K562 (cell line): ENCODE measurements around the gene SUMF1. TPM values are rescaled to one million over a fixed set of nuclear protein-coding genes. Genes with fewer than 3 reads are reported as not detected.

Source experiments
- ATF7 ChIP-seq: fragments of 450-650 bp; IDR thresholded peaks from 2 replicates; pipeline ENCODE4 v1.7.1; 2014; ENCODE audit warnings: mild to moderate bottlenecking, moderate library complexity
- CEBPG ChIP-seq, 3 experiments: fragments of 200-800 bp in 1 of 3; sonication (Bioruptor generic) in 1 of 3; sonication (generic) in 1 of 3; formaldehyde crosslinking in 1 of 3; IDR thresholded peaks in 2 of 3; conservative IDR thresholded peaks in 1 of 3; 2 replicates each; pipeline versions ENCODE4 v1.6.1 to v1.8.0; 2016 to 2022; ENCODE audit warnings: missing compliant biosample characterization in 2 of 3, missing genetic modification characterization in 2 of 3, mild to moderate bottlenecking in 1 of 3, missing genetic modification reagents in 1 of 3
- ILK ChIP-seq: fragments of 450-650 bp; IDR thresholded peaks from 2 replicates; pipeline ENCODE4 v1.6.1; 2016; ENCODE audit warnings: missing genetic modification characterization, low read depth, mild to moderate bottlenecking, missing compliant biosample characterization, moderate library complexity, borderline replicate concordance
- MGA ChIP-seq: fragments of 450-650 bp; IDR thresholded peaks from 2 replicates; pipeline ENCODE4 v1.6.1; 2016; ENCODE audit warnings: mild to moderate bottlenecking, moderate library complexity
- PHF20 ChIP-seq: fragments of 450-650 bp; IDR thresholded peaks from 2 replicates; pipeline ENCODE4 v1.6.1; 2018; ENCODE audit not compliant: partially characterized antibody
- RAD21 ChIP-seq, 2 experiments: fragments of 250-450 bp in 1 of 2; fragments of 450-650 bp in 1 of 2; sonication (Bioruptor Pico) in 1 of 2; formaldehyde crosslinking in 1 of 2; IDR thresholded peaks in 1 of 2; conservative IDR thresholded peaks in 1 of 2; 2 replicates each; pipeline versions ENCODE4 v1.4.0 to v1.8.0; 2020 to 2022; ENCODE audit warnings: mild to moderate bottlenecking in 2 of 2, moderate library complexity in 1 of 2
- RBM17 ChIP-seq: fragments of 200-400 bp; formaldehyde crosslinking; IDR thresholded peaks from 2 replicates; pipeline ENCODE4 v1.6.1; 2017; ENCODE audit warnings: low read depth, mild to moderate bottlenecking, low read length, borderline replicate concordance
- SMAD3 ChIP-seq: fragments of 450-650 bp; formaldehyde crosslinking; conservative IDR thresholded peaks from 2 replicates; pipeline ENCODE4 v1.4.0; 2020; ENCODE audit warnings: mild to moderate bottlenecking
- ZNF140 ChIP-seq: fragments of 250-450 bp; sonication (Bioruptor Pico); IDR thresholded peaks from 2 replicates; pipeline ENCODE4 v1.8.0; 2021; ENCODE audit warnings: moderate library complexity, mild to moderate bottlenecking, inconsistent platforms
- ZNF23 ChIP-seq: fragments of 250-450 bp; sonication (Bioruptor Pico); IDR thresholded peaks from 2 replicates; pipeline ENCODE4 v1.4.0; 2020; ENCODE audit warnings: mild to moderate bottlenecking
- ZNF639 ChIP-seq, 2 experiments: fragments of 200-800 bp in 1 of 2; sonication (Bioruptor generic) in 1 of 2; sonication (generic) in 1 of 2; formaldehyde crosslinking in 1 of 2; IDR thresholded peaks in 1 of 2; conservative IDR thresholded peaks in 1 of 2; 2 replicates each; pipeline versions ENCODE4 v1.5.0 to v1.6.1; 2016 to 2020; ENCODE audit warnings: missing compliant biosample characterization in 1 of 2, missing genetic modification characterization in 1 of 2, missing genetic modification reagents in 1 of 2
- ZNF778 ChIP-seq: fragments of 450-650 bp; formaldehyde crosslinking; IDR thresholded peaks from 2 replicates; pipeline ENCODE4 v1.4.0; 2020; ENCODE audit warnings: mild to moderate bottlenecking, moderate library complexity
- polyA plus RNA-seq, 8 experiments: library from polyadenylated mRNA; depleted of rRNA in 4 of 8; stranded (reverse) in 5 of 8; unstranded in 3 of 8; fragments of >200 nt; fragmentation: Nextera tagmentation in 2 of 8; fragmentation: Illumina TruSeq in 1 of 8; extraction: Ambion mirVana in 2 of 8; extraction: Trizol in 1 of 8; gene quantifications; 2 replicates each; pipeline versions ENCODE4 v1.2.1 to v1.2.3, GENCODE V29; 2011 to 2014; ENCODE audit warnings: inconsistent platforms in 1 of 8, missing spikeins in 1 of 8
- total RNA-seq, 7 experiments: library from RNA; depleted of rRNA in 6 of 7; stranded (reverse); fragments of >200 nt in 6 of 7; fragmentation: Illumina TruSeq in 2 of 7; extraction: Trizol in 2 of 7; gene quantifications; 2 replicates each; pipeline versions ENCODE4 v1.2.1 to v1.2.3, GENCODE V29; 2011 to 2021; ENCODE audit warnings: low replicate concordance in 1 of 7

SUMF1 gene
- total and polyA plus RNA-seq, 9 of the 15 experiments (the other 6 are each of a cell fraction or from before 2014, with no cell fraction given) = 1.3 to 7.4 (median 4.2) TPM

- TF ChIP-seq ILK (tag) (no peak), ZNF778 (CRISPR knock-in tag) (no peak), RAD21 (CRISPR knock-in tag; conservative IDR thresholded peaks at IDR 0.05 in 1 of 2, IDR thresholded peaks at IDR 0.05 in 1 of 2) (0 out of 4 replicates have a peak, but pooled peaks of 1 of the 2 experiments have one; percentile 11), PHF20 (no peak), ZNF639 (CRISPR knock-in tag; conservative IDR thresholded peaks at IDR 0.05 in 1 of 2, IDR thresholded peaks at IDR 0.05 in 1 of 2) (peak in 1 of 2 experiments; percentile 9; a peak in 1 of 4 replicates), SMAD3 (CRISPR knock-in tag) (0 out of 2 replicates have a peak, but pooled peaks have one; percentile 50), MGA (no peak), CEBPG (CRISPR knock-in tag; IDR thresholded peaks at IDR 0.05) (no peak), CEBPG (tag; conservative IDR thresholded peaks at IDR 0.05 in 1 of 2, IDR thresholded peaks at IDR 0.05 in 1 of 2) (0 out of 4 replicates have a peak, but pooled peaks of 1 of the 2 experiments have one; percentile 43), RBM17 (no peak), ZNF23 (CRISPR knock-in tag) (no peak), ZNF140 (CRISPR knock-in tag) (no peak), ATF7 (0 out of 2 replicates have a peak, but pooled peaks have one; percentile 16)
Observed at GRCh38 chr3:4504340-4505261, 37.5 kb upstream of the SUMF1 start (continued).
